ENCODE data around the gene CCDC83.

The CCDC83 gene

DNA sequence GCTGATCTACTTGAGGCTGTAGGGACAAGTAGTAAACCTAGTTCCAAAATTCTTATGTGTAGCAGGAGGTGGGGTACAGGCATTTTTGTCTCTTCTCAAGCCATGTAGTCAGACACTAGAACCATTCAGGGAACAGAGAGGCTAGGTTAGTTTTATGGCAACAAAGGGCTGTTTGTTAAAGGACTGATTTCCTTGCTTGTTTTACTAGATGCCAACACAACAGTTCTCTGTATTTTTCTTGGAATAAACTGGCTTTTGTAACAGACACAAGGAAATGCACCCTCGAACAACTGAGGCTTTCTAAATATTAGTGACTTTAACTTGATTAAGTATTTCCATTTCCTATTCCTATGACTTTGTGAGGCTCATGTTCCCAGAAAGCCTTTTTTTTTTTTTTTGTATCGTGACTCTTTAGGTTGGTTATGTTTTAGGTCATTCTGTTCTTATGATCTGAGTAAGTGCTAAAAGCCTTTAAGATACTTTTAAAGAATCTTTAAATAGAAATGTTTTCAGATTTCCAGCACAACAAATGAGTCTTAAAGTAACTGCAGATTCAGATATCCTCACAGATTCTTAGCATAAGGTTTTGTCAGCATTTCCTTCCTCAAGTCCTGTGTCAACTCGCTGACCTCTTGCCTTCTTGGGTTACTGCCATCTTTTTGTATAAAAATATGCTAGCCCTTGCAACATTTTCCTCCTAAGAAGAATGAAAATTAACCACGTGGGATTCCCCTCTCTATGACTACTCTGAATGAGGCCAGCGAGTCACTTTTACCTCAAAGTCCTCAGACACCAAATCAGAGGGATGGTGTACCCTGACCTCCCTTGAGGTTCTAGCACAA is 92.5 kb downstream of the CCDC83 start:
- no peak for TF ChIP-seq CSDC2 (CRISPR knock-in tag; IDR thresholded peaks at IDR 0.05)
- no peak for TF ChIP-seq ZC3H10 (CRISPR knock-in tag; IDR thresholded peaks at IDR 0.05)
- no peak for TF ChIP-seq RARB (CRISPR knock-in tag; IDR thresholded peaks at IDR 0.05)
- no peak for TF ChIP-seq ARNTL (CRISPR knock-in tag; IDR thresholded peaks at IDR 0.05; ENCODE audit: borderline replicate concordance, low read depth)
- TF ChIP-seq, protein P1, sequence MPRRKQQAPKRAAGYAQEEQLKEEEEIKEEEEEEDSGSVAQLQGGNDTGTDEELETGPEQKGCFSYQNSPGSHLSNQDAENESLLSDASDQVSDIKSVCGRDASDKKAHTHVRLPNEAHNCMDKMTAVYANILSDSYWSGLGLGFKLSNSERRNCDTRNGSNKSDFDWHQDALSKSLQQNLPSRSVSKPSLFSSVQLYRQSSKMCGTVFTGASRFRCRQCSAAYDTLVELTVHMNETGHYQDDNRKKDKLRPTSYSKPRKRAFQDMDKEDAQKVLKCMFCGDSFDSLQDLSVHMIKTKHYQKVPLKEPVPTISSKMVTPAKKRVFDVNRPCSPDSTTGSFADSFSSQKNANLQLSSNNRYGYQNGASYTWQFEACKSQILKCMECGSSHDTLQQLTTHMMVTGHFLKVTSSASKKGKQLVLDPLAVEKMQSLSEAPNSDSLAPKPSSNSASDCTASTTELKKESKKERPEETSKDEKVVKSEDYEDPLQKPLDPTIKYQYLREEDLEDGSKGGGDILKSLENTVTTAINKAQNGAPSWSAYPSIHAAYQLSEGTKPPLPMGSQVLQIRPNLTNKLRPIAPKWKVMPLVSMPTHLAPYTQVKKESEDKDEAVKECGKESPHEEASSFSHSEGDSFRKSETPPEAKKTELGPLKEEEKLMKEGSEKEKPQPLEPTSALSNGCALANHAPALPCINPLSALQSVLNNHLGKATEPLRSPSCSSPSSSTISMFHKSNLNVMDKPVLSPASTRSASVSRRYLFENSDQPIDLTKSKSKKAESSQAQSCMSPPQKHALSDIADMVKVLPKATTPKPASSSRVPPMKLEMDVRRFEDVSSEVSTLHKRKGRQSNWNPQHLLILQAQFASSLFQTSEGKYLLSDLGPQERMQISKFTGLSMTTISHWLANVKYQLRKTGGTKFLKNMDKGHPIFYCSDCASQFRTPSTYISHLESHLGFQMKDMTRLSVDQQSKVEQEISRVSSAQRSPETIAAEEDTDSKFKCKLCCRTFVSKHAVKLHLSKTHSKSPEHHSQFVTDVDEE (CRISPR knock-in tag; IDR thresholded peaks at IDR 0.05), result no peak
- no peak for TF ChIP-seq PPARA (CRISPR knock-in tag; IDR thresholded peaks at IDR 0.05; ENCODE audit: borderline replicate concordance)
- TF ChIP-seq ZNF70 (CRISPR knock-in tag; IDR thresholded peaks at IDR 0.05), result no peak
- TF ChIP-seq TOX (CRISPR knock-in tag; IDR thresholded peaks at IDR 0.05; ENCODE audit: borderline replicate concordance), result no peak
- TF ChIP-seq ESRRG (CRISPR knock-in tag; IDR thresholded peaks at IDR 0.05), result no peak
- TF ChIP-seq, protein P2, sequence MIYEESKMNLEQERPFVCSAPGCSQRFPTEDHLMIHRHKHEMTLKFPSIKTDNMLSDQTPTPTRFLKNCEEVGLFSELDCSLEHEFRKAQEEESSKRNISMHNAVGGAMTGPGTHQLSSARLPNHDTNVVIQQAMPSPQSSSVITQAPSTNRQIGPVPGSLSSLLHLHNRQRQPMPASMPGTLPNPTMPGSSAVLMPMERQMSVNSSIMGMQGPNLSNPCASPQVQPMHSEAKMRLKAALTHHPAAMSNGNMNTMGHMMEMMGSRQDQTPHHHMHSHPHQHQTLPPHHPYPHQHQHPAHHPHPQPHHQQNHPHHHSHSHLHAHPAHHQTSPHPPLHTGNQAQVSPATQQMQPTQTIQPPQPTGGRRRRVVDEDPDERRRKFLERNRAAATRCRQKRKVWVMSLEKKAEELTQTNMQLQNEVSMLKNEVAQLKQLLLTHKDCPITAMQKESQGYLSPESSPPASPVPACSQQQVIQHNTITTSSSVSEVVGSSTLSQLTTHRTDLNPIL (CRISPR knock-in tag; IDR thresholded peaks at IDR 0.05; ENCODE audit: low read depth), result no peak
- TF ChIP-seq ZFP3 (CRISPR knock-in tag; IDR thresholded peaks at IDR 0.05), result no peak
- TF ChIP-seq, protein P3, sequence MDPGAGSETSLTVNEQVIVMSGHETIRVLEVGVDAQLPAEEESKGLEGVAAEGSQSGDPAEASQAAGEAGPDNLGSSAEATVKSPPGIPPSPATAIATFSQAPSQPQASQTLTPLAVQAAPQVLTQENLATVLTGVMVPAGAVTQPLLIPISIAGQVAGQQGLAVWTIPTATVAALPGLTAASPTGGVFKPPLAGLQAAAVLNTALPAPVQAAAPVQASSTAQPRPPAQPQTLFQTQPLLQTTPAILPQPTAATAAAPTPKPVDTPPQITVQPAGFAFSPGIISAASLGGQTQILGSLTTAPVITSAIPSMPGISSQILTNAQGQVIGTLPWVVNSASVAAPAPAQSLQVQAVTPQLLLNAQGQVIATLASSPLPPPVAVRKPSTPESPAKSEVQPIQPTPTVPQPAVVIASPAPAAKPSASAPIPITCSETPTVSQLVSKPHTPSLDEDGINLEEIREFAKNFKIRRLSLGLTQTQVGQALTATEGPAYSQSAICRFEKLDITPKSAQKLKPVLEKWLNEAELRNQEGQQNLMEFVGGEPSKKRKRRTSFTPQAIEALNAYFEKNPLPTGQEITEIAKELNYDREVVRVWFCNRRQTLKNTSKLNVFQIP (CRISPR knock-in tag; IDR thresholded peaks at IDR 0.05; ENCODE audit: borderline replicate concordance, low read depth), result no peak
- TF ChIP-seq ZFP30 (CRISPR knock-in tag; IDR thresholded peaks at IDR 0.05), result no peak
- no peak for TF ChIP-seq ZNF8 (CRISPR knock-in tag; IDR thresholded peaks at IDR 0.05)
- TF ChIP-seq OSR1 (CRISPR knock-in tag; IDR thresholded peaks at IDR 0.05), result no peak
- TF ChIP-seq PATZ1 (CRISPR knock-in tag; IDR thresholded peaks at IDR 0.05; ENCODE audit: borderline replicate concordance), result no peak
- no peak for TF ChIP-seq SNAI2 (CRISPR knock-in tag; IDR thresholded peaks at IDR 0.05)
- peak; percentile 64 for ATAC-seq

DNA sequence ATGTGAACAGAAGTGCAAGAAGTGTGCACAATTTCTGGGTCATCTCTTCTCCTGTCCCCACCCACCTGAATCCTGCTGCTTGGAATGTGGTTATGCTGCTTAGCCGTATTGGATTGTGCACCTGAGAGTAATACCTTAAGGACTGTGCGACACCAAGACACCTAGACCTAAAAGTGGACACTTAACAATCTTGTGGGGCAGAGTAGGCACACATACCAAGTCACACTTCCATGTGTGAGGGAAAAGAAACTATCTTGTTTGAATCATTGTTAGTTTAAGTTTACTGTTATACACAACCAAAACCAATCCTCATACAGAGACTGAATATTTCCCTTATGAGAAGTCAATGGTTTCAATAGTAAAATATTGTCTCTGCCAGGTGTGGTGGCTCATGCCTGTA is 93.7 kb downstream of the CCDC83 start:
- ATAC-seq, result no peak; the same call in 1 of the 3 replicates
- TF ChIP-seq, protein P1 (CRISPR knock-in tag; IDR thresholded peaks at IDR 0.05), result no peak
- TF ChIP-seq ZFP30 (CRISPR knock-in tag; IDR thresholded peaks at IDR 0.05) (no peak), PPARA (CRISPR knock-in tag; IDR thresholded peaks at IDR 0.05; ENCODE audit: borderline replicate concordance) (no peak), ISL1 (CRISPR knock-in tag; IDR thresholded peaks at IDR 0.05) (no peak), ESRRG (CRISPR knock-in tag; IDR thresholded peaks at IDR 0.05) (no peak), CSDC2 (CRISPR knock-in tag; IDR thresholded peaks at IDR 0.05) (no peak), ARNTL (CRISPR knock-in tag; IDR thresholded peaks at IDR 0.05; ENCODE audit: borderline replicate concordance, low read depth) (no peak), CSRNP3 (CRISPR knock-in tag; IDR thresholded peaks at IDR 0.05) (no peak), TOX (CRISPR knock-in tag; IDR thresholded peaks at IDR 0.05; ENCODE audit: borderline replicate concordance) (no peak), PATZ1 (CRISPR knock-in tag; IDR thresholded peaks at IDR 0.05; ENCODE audit: borderline replicate concordance) (no peak)
- TF ChIP-seq, protein P3 (CRISPR knock-in tag; IDR thresholded peaks at IDR 0.05; ENCODE audit: borderline replicate concordance, low read depth), result no peak
- TF ChIP-seq, protein P2 (CRISPR knock-in tag; IDR thresholded peaks at IDR 0.05; ENCODE audit: low read depth), result no peak

Data from SK-N-SH treated with all-trans-retinoic acid at 6 μM for 48 hours (cell line).